GM18867 (cell line): ENCODE results near the gene ATP5F1D.
"Not testable (repeated sequence)": the region's sequence is repeated elsewhere in the genome, so short reads cannot be mapped to it uniquely, and the experiment has no call there.

ENCODE experiments used
- ATAC-seq: cut with Tn5 transposase; IDR thresholded peaks from one replicate; pipeline ENCODE4 v1.9.1; 2021; ENCODE audit warnings: mild to moderate bottlenecking, moderate library complexity; ENCODE audit not compliant: unreplicated experiment

Gene ATP5F1D

DNA sequence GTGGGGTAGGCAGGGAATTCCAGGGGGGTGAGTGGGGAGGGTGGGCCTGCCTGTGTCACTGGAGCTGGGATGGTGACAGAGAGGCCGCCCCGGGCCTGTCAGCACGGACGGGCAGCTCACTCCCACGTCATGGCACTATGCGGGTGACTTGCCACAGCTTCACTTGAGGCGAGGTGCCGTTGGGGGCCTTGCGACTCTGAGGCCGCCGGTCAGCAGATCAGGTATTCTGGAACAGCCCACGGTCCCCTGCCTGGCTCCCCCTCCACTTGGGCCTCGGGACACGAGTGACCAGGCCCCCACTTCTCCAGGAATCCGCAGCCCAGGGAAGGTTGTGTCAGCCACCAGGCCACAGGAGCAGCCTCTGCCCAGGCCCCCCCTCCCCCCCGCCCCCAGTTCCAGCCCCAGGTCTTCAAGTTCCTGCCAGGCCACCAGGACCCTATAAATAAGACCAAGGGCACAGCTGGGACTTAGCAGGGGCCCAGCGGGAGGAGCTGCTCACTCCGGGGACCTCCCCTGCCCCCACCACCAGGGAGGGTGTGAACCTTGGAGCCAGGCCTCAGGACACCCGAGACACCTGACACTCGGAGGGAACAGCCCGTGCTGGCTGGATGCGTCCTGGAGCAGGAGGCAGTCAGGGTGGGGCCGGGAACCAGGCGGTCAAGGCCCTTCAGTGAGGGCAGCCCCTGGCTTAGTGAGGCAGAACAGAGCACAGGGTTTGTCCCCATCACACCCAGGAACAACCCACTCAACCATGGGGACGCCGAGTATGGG, 4.1 kb downstream of the ATP5F1D start:
- no peak for ATAC-seq

DNA sequence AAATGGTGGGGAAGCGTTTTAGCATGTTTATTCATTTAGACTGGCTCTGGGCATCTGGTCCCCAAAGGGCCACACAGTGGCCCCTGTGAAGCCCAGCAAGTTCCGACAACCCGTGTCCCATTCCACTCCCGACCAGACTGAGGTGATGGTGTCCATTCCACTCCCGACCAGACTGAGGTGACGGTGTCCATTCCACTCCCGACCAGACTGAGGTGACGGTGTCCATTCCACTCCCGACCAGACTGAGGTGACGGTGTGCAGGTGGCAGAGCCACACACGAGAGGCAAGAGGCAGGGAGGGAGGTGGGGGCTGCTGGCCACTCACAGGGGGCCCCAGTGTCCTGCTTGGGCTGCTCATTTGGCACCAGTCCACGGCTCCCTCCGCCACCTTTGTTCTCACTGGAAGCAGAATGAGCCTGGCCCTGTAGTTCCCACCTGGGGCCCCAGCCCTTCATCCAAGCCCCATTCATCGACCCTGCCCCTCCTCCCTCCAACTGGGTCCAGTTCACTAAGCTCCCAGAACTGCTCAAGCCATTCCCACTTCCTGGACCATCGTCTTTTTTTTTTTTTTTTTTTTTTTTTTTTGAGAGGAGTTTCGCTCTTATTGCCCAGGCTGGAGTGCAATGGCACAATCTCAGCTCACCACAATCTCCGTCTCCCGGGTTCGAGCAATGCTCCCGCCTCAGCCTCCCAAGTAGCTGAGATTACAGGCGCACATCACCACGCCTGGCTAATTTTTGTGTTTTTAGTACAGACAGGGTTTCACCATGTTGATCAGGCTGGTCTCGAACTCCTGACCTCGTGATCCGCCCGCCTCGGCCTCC, 4.9 kb downstream of the ATP5F1D start:
- ATAC-seq = not testable (repeated sequence)

DNA sequence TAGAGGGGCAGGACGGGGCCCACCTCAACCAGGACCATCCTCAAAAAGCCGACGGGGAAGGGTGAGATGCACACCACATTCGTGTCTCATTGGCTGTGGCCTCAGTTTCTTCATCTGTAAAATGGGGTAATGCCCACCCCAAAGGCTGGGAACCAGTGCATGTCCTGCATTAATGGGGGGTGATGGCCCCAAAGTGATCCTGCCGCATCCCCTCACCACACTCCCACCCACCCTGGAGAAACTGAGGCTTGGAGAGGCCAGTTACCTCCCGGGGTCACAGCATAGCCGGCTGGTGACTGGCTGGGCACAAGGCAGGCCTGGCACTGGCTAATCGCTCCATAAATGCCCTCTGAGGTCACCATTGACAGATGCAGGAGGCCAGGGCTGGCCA, 6.2 kb downstream of the ATP5F1D start:
- no peak for ATAC-seq

DNA sequence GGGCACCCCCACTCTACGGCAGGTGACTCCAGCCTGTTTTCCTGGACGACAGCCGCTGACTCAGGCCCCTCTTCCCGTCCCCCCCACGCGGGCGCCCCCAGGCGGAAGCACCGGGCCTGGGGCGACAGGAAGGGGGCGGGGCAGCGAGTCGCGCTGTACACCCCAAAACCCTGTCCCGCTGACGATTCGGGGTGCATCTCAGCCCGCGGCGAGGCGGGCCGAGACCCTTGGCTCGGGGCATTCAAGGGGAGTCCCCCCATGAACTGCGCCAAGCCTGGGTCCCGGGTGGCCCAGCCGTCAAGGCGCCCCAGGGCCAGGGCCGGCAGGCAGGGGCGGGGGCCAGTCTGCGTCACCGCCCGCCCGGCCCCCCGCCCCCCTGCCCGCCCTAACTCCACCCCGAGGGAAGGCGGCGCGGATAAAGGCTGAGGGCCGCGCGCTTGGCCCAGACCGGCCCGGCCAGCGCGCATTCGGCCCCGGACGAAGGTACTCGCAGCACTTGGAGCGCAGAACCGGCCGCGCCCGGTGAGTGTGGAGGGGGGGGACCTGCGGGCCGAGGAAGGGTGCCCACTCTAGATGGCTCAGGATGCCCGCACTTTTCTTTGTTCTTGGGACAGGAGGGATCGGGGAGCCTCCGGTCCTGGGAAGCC, 6.7 kb downstream of the ATP5F1D start, which contains the start of gene MIDN:
Gene MIDN (plus strand): TSS at position 445 of the 647 bp plus-strand sequence. CDS start 1,714 bp downstream, outside the sequence.
- peak; percentile 16 for ATAC-seq

DNA sequence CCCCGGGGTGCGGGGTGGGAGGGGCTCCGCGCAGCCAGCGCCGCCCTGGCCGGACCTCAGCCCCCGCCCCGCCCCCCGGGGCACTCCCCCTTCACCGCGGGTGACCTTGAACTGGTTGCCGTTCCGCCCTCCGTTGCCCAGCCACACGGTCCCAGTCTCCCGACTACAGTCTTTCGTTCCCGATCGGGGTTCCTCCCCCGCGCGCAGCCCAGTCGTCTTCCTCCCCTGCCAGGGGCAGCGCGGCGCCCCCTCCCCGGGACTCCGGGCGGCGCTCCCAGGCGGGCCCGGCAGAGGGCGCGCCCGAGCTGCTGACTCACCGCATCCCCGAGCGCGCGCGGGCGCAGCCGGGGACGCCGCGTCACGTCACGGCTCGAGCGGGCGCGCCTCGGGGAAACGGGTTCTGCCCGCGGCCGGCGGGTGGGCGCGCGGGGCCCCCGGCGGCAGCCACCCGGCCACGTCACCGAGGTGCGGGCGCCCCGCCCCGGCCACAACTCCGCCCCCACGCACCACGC, 7.3 kb downstream of the ATP5F1D start:
- peak; percentile 26 for ATAC-seq

DNA sequence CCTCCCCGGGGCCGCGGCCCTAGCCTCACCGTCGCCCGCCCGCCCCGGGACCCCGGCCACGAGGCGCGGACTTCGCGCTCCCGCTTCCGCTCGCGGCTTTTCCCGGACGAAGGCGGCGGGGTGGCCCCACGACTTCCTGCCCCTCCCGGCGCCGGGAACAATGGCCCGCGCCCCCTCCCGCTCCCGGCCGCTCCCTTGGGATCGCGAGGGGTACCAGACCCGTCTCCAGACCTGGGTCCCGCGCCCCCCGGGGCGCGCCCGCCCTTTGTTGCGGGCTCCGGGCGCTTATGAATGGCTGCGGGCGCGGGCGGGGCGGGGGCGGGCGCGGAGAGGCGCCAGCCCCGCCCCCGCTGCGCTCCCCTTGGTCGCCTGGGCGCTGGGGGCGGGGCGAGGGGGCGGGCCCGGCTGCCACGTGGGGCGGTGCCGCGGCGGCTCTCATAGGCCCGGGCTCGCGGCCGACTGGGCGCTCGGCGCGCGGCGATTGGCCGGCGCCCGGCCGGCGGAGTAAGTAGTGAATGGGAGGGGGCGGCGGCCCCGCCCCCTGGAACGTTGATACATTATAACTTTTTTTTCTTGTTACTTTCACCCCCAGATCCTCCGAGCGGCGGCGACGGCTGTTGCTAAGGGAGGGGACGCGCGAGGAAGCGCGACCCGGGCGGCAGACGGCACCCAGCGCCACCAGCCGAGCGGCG, 7.9 kb downstream of the ATP5F1D start:
- peak; percentile 43 for ATAC-seq

DNA sequence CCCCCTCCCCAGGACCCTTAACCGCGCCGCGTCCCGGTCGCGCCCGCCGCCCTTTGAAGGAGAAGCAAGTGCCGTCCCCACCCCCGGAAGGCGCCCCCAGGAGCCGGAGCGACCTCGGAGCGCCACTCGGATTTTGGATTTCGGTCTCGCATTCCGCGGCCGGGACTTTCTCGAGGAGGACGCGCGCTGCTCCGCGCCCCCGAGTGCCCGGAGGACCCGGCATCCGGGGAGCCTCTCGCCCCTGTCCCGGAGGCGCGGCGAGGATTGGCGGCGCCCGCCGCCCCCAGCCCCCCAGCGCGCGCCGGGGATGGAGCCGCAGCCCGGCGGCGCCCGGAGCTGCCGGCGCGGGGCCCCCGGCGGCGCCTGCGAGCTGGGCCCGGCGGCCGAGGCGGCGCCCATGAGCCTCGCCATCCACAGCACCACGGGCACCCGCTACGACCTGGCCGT, 8.5 kb downstream of the ATP5F1D start:
- ATAC-seq = no peak

DNA sequence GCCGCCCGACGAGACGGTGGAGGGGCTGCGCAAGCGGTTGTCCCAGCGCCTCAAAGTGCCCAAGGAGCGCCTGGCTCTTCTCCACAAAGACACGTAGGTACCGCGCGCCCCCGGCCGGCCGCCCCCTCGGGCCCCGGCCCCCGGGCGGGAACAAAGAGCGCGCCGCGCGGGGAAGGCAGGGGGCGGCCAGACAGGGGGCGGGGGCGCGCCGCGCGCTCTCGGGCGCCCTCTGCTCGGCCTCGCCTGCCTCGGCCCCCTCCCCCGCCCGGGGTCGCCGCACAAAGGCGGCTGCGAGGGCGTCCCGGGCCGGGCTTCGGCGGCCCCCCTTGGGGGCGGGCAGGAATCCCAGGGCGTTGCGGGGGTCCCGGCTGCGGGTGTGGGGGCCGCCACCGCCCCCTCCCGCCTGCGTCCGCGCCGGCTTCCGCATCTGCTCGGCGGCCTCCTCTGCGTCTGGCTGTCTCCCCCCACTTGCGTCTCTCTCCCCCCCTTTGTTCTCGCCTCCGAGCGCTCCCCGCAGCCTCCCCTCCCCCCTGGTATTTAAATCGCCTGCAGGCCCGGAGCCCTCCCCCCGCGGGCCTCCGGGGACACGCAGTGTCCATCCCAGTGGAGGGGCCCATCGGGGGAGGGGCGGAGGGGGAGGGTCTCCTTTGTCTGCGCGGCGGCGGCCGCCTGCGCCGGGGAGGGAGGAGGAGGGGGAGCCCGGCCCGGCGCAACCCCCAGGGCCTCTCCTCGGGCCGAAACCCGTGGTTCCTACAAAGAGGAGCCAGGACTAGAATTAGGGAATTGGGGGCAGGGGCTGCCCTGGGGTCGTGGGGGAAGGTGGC, 9.1 kb downstream of the ATP5F1D start:
- ATAC-seq = no peak

DNA sequence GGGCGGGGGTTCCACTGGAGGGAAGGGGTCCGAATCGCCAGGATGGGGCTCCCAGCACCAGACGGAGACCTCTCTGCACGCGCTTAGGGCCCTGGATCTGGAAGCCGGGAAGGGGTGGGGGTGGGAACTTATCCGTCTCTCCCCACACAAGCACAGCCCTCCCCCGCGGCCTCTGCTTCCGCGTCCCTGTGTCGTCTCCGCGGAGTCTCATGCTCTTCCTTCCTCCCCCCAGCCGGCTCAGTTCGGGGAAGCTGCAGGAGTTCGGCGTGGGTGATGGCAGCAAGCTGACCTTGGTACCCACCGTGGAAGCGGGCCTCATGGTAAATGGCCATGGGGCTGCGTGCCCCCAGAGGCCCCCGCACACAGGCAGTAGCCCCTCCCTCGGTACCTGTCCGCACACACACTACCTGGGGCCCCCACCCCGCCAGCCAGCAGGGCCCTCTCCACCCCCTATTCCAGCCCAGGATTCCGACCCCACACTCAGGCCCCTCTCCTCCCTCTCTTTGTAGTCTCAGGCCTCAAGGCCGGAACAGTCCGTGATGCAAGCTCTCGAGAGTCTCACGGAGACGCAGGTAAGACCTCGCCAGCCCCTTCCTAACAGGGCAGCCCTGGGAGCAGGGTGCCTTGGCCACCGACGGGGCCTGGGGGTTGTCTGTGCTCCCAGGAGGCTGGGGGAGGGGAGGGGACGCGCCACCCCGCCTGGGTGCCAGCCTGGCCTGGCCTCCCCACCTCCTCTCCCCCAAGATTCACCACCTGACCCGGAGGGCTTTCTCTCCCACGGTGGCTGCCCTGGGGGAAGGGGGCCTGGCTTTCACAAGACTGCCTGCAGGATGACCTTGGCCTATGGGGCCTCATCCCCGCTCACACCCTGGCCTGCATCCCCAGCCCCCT, 10.0 kb downstream of the ATP5F1D start:
- ATAC-seq = no peak

DNA sequence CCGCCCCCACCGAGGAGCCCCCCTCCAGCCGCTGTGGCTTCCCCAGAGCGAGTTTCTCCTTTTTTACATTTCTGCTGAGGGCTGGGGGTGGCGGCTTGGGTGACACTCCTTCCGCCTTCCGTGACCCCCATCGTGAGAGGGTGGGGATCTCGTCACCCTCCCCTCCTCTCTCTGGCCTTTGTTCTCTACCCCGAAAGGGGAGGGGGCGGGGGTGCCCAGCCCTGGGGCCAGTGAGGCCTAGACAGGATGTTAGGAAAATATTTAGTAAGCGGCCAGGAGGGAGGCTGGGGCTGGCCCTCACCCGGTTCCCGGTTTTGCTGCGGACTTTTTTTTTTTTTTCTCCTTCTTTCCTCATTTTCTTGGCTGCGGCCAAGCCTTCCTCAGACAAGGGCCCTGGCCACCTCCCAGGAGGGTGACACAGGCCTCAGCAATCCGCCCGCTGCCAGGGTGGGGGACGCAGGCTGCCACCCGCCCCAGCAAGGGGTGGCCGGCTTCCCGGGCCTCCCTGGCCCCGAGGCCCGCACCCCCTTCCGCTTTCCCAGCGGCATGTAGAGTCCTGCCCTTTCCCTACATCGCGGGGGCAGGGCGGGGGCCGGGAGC, 10.8 kb downstream of the ATP5F1D start:
- ATAC-seq = no peak

DNA sequence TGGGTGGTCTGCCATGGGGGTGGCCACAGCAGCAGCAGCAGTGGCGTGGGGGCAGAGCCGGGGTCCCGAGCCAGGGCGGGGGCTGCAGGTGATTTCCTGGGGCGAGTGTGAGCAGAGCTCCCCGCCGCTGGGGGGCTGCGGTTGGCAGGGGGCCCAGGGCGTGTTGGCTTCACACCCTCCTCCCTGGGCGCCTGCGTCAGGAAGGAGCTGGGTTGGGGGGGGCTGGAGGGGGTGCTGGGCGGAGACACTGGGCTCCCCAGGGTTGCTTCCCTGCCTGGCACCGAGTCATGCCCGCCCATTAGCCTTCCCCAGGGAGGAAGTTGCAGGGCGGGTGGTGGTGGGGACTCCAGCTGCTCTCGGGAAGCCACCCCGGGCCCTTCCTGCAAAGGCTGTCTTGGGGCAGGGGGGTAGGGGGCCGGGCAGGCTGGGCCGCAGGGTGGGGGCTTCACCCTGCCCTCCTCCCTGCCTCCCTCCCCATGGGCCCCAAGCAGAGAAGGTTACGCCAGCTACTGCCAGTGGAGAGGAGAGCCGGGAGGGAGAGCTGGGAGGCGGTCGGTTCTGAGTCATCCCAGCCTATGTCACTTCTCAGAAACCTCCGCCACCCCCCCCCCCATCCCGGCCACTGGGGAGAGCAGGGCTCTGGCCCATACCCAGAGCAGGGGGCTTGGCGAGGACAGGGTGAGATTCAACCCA, 11.4 kb downstream of the ATP5F1D start:
- no peak for ATAC-seq

DNA sequence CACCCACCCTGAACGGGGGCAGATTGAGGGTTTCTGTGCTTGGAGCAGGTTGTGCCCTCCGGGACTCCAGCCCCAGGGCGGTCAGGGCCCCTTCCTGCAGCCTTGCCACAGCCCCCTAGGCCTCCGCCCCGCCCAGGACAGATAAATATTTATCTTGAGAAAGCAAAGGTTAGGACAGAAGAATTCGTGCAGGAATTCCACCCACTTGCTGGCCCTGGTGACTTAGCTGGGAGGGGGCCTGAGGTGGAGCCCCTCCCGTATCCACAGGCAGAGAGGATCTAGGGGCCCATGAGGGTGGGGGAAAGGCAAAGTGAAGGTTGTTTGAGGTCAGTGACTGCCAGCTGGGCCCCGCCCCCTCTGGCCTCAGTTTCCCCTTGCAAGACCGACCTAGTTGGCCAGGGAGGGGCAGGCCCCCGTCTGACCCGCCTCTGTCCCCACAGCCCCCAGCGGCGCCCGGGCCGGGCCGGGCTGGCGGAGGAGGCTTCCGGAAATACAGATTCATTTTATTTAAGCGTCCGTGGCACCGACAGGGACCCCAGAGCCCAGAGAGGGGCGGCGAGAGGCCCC, 12.0 kb downstream of the ATP5F1D start:
- ATAC-seq = no peak

DNA sequence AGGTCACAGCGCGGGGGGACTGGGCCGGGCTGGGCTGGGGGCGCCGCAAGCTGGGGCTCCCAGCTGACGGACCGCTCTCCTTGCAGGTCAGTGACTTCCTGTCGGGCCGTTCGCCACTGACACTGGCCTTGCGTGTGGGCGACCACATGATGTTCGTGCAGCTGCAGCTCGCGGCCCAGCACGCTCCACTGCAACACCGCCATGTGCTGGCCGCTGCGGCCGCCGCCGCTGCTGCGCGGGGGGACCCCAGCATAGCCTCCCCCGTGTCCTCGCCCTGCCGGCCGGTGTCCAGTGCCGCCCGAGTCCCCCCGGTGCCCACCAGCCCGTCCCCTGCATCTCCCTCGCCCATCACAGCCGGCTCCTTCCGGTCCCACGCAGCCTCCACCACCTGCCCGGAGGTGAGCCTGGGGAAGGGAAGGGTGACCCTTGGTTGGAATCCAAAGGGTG, 12.6 kb downstream of the ATP5F1D start:
- ATAC-seq = no peak

DNA sequence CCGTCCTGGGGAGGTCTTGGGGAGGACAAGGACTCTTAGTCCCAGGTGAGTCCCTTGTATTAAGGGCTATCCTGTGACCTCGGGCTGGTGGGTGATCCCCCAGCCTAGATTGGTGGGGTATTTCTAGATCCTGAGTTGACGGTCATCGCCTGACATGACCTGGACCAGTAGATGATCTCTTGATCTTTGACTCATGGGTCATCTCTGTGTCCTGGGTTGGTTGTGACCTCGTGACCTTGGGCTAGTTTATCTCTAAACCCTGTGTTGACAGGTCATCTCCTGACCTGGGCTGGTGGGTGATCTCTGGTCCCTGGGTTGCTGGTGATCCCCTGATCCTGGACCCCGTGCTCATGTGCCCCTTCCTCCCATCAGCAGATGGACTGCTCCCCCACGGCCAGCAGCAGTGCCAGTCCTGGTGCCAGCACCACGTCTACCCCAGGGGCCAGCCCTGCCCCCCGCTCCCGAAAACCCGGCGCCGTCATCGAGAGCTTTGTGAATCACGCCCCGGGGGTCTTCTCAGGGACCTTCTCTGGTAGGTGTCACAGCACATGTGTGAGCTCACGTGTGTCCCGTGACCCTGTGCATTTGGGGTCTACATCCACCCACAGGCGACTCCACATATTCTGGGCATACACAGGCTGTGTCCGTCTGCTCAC, 13.1 kb downstream of the ATP5F1D start:
- ATAC-seq = no peak

DNA sequence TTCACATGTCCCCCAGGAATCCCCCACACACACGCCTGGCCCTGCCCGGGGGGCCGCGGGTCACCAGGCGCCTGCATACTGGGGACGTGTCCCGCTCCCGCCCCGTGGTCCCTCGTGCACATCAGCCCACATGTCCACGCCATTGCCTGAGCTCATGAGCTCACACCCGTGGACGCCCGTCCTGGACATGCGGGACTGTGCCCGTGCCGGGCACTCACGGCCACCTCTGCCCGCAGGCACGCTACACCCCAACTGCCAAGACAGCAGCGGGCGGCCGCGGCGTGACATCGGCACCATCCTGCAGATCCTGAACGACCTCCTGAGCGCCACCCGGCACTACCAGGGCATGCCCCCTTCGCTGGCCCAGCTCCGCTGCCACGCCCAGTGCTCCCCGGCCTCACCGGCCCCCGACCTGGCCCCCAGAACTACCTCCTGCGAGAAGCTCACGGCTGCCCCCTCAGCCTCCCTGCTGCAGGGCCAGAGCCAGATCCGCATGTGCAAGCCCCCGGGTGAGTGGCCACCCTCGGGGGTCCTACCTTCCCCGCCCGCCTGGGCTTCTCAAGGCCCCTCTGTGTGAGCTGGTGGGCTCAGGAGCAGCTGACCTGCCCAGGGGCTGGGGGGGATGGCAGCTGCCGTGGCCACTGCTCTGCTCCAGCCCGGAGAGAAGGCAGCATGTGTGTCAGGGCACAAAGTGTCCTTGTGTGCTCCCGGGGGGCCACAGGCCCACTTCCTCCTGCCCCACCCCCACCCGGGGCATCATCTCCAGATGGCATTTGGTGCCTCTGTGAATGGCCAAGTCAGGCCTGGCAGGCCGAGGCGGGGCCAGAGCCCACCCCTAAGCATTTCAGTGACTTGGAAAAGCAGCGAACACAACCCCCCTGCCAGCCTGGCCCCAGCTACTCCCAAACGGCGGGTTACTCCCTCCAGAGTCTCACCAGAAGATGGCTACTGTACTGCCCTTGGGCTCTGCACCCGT, 13.9 kb downstream of the ATP5F1D start:
- no peak for ATAC-seq
